ENCODE results near the gene BEND6. TPM values are rescaled to one million over a fixed set of nuclear protein-coding genes. Genes with fewer than 3 reads are reported as not detected.

Gene BEND6
- total RNA-seq, 4 donors from 2014 or later: 2.0 to 7.8 (median 3.3) TPM

DNA sequence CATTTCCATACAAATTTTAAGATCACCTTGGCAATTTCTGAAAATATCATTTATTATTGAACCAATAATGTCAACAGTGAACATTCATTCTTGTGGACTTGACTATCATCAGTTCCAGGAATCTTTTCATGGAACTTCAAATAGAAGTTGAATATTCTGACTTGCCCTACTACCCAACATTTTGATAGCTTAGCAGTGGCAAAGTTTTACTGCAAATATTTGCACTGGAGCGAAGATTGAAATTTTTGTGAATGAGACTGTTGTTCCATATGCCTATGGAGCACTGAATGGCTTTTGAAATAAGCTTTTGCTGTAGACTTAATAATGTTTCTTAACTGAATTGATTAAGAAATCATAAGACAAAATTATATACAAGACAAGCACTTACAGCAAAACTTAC is 23.6 kb downstream of the BEND6 start:
- Histone ChIP-seq H3K9me3 (peaks cover 0 to 21% (median 0%) of the 10 kb centered on the region in 4 donors), H3K27ac (no peak overlapping the region), H3K36me3 (no peaks in the 10 kb centered on the region), H3K27me3 (no peaks in the 10 kb centered on the region), H3K4me1 (no peaks in the 10 kb centered on the region), H3K4me3 (no peak overlapping the region)
- 53 to 62% methylated on average over 1 of the region's 1 CpG for WGBS, 2 donors
- no peak for DNase-seq (ENCODE audit: low spot score in 2 of 2)
- TF ChIP-seq EP300 (IDR thresholded peaks at IDR 0.05) (no peak), POLR2A (IDR thresholded peaks at IDR 0.05) (no peak)
- TF ChIP-seq, protein P1, sequence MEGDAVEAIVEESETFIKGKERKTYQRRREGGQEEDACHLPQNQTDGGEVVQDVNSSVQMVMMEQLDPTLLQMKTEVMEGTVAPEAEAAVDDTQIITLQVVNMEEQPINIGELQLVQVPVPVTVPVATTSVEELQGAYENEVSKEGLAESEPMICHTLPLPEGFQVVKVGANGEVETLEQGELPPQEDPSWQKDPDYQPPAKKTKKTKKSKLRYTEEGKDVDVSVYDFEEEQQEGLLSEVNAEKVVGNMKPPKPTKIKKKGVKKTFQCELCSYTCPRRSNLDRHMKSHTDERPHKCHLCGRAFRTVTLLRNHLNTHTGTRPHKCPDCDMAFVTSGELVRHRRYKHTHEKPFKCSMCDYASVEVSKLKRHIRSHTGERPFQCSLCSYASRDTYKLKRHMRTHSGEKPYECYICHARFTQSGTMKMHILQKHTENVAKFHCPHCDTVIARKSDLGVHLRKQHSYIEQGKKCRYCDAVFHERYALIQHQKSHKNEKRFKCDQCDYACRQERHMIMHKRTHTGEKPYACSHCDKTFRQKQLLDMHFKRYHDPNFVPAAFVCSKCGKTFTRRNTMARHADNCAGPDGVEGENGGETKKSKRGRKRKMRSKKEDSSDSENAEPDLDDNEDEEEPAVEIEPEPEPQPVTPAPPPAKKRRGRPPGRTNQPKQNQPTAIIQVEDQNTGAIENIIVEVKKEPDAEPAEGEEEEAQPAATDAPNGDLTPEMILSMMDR (IDR thresholded peaks at IDR 0.05): no peak

DNA sequence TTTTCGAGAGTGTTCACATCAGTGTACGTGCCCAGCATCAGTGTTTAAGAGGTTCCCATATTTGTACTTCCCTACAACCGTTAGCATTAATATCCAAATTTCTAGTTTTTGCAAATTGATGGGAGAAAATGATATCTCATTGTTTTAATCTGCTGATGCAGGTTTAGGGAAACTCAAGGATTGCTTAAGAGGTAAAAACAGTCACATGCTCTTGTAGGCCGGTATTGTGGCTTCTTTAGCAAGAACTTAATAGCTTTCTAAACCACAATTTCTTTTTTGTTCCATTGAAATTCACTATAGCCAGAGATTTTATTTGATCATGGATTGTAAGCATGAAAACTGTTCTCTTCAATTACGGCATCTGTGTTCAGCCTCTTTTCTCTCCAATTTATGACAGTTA is 29.5 kb downstream of the BEND6 start:
- no peak for DNase-seq (ENCODE audit: low spot score in 2 of 2)
- 82 to 83% methylated on average over 5 of the region's 5 CpGs for WGBS, 2 donors
- H3K4me1 ChIP-seq: no peaks in the 10 kb centered on the region
- H3K27me3 ChIP-seq: no peaks in the 10 kb centered on the region
- no peak overlapping the region for H3K4me3 ChIP-seq
- no peaks in the 10 kb centered on the region for H3K36me3 ChIP-seq
- no peak for TF ChIP-seq POLR2A (IDR thresholded peaks at IDR 0.05)
- no peak for TF ChIP-seq EP300 (IDR thresholded peaks at IDR 0.05)
- TF ChIP-seq, protein P1 (IDR thresholded peaks at IDR 0.05): no peak
- no peaks in the 10 kb centered on the region for H3K9me3 ChIP-seq
- H3K27ac ChIP-seq: no peak overlapping the region

- H3K27me3 ChIP-seq: no peaks in the 10 kb centered on the region
- no peak overlapping the region for H3K4me3 ChIP-seq
- no peaks in the 10 kb centered on the region for H3K9me3 ChIP-seq
- no peaks in the 10 kb centered on the region for H3K4me1 ChIP-seq
- no peak for TF ChIP-seq EP300 (IDR thresholded peaks at IDR 0.05)
- no peak for TF ChIP-seq POLR2A (IDR thresholded peaks at IDR 0.05)
- TF ChIP-seq, protein P1 (IDR thresholded peaks at IDR 0.05): no peak
- 94 to 98% methylated on average over 2 of the region's 2 CpGs for WGBS, 2 donors
- H3K36me3 ChIP-seq: no peaks in the 10 kb centered on the region
- DNase-seq (ENCODE audit: low spot score in 2 of 2): no peak
- H3K27ac ChIP-seq: no peak overlapping the region
Observed at GRCh38 chr6:56984884-56985283, 30.0 kb downstream of the BEND6 start.

GRCh38 chr6:56986611-56987010 is 31.7 kb downstream of the BEND6 start:
- TF ChIP-seq EP300 (IDR thresholded peaks at IDR 0.05): no peak
- no peak for TF ChIP-seq POLR2A (IDR thresholded peaks at IDR 0.05)

GRCh38 chr6:56988145-56988544 is 33.2 kb downstream of the BEND6 start:
- Histone ChIP-seq H3K4me1 (no peaks in the 10 kb centered on the region), H3K4me3 (no peak overlapping the region), H3K9me3 (no peaks in the 10 kb centered on the region), H3K27ac (no peak overlapping the region), H3K27me3 (no peaks in the 10 kb centered on the region), H3K36me3 (no peaks in the 10 kb centered on the region)
- WGBS, 2 donors: 94 to 95% methylated on average over 10 of the region's 10 CpGs
- no peak for TF ChIP-seq POLR2A (IDR thresholded peaks at IDR 0.05)
- TF ChIP-seq EP300 (IDR thresholded peaks at IDR 0.05): no peak
- TF ChIP-seq, protein P1 (IDR thresholded peaks at IDR 0.05): no peak
- DNase-seq (ENCODE audit: low spot score in 2 of 2): no peak

More at GRCh38 chr6:56986611-56987010, 31.7 kb downstream of the BEND6 start:
- WGBS, 2 donors: 51 to 65% methylated on average over 1 of the region's 1 CpG
- H3K27ac ChIP-seq: no peak overlapping the region
- no peaks in the 10 kb centered on the region for H3K4me1 ChIP-seq
- no peak overlapping the region for H3K4me3 ChIP-seq
- DNase-seq (ENCODE audit: low spot score in 2 of 2): no peak
- no peaks in the 10 kb centered on the region for H3K36me3 ChIP-seq
- H3K27me3 ChIP-seq: no peaks in the 10 kb centered on the region
- H3K9me3 ChIP-seq: no peaks in the 10 kb centered on the region

DNA sequence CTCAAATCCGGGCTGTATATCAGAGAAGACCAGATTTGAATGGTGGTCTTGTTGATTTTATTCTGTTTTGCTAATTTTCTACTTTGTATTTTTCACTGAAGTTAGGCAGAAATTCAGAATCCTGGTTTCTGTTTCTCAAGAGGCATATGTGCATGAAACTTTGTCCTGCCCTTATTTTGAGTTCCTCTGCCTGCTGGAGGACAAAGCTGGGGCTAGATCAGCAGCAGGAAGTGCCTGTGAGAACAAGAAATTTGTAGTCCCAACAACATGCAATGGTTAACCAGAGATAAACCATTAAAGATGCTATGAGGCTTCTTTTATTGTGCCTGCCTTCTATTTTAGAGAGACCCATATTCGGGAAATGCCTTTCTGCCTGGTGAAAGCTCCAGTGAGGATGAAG is 37.1 kb downstream of the BEND6 start:
- no peaks in the 10 kb centered on the region for H3K4me1 ChIP-seq
- H3K9me3 ChIP-seq: no peaks in the 10 kb centered on the region
- TF ChIP-seq, protein P1 (IDR thresholded peaks at IDR 0.05): no peak
- TF ChIP-seq EP300 (IDR thresholded peaks at IDR 0.05) (no peak), POLR2A (IDR thresholded peaks at IDR 0.05) (no peak)
- DNase-seq (ENCODE audit: low spot score in 2 of 2): no peak
- 53 to 56% methylated on average over 2 of the region's 2 CpGs for WGBS, 2 donors
- no peak overlapping the region for H3K4me3 ChIP-seq
- H3K36me3 ChIP-seq: no peaks in the 10 kb centered on the region
- H3K27ac ChIP-seq: no peak overlapping the region
- H3K27me3 ChIP-seq: no peaks in the 10 kb centered on the region
